CD4-positive, alpha-beta T cell treated with Interleukin-15 for 1 hour (primary cell): Measurements from ENCODE around the gene HCK.
A peak's percentile ranks its signal among the peaks of the same experiment; 100 is the strongest.
"Not testable (repeated sequence)": the region's sequence is repeated elsewhere in the genome, so short reads cannot be mapped to it uniquely, and the experiment has no call there.

ENCODE experiments used
- DNase-seq: peaks from one replicate; pipeline ENCODE4 v3.0.0-alpha.2; 2020

Gene HCK

DNA sequence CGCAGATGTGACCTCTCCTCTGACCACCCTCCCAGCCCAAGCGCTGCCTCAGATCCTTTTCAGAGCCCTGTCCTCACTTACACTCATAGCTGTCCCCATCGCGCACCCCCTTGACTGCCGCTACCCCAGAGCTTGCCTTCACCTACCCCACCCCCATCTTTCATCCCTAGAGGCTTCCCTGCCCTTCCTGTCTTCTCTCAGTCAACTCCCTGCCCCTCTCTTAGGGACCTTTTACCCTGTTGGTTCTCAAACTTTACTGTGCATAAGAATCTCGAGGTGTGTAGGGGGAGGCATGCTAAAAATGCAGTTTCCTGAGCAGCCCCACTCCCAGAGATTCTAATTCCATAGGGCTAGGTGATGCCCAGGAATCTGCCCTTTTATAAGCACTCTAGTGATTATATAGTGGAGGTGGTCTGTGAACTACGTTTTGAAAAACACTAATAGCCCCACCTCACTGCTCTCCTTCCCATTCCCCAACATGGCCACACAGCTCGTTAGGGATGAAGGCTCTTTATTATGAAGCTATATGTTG, 58.2 kb downstream of the HCK start:
- no peak for DNase-seq

GRCh38 chr20:32110727-32111126, 58.7 kb downstream of the HCK start:
- DNase-seq = no peak

GRCh38 chr20:32111156-32111686, 59.2 kb downstream of the HCK start:
- no peak for DNase-seq

DNA sequence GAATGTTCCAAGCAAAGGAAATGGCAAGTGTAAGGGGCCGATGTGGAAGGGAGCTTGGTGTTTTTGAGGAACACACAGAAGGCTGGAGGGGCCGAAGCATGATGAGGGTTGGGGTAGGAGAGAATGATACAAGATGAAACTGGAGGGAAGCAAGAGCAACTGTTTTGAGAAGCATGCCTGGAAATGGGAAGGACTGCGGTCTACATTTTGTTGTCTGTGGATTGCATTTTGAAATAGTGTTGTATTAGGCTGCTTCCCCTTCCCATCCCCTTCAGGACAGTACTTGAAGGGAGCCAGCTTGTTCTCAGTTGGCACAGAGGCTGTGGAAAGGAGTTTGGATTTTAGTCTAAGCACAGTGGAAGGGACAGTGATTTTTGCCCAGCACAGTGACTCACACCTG, 59.7 kb downstream of the HCK start:
- no peak for DNase-seq

DNA sequence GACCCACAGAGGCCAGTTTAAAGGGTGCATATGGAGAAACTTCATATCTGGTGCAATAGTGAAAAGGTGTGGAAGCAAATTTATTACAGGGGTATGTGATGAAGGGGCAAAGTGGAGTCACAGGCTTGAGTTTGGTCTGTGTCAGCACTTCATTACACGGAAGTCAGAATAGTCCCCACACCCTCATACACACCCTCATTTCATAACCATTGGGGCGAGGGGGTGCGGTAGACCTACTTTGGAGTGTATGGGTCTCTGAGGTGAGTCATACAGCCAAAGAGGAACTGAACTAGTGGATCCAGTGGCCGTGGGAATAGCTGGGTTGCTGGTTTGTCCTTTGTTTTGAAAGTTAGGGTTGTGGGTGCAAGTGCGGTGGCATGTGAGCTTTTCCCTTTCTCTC, 60.8 kb downstream of the HCK start:
- peak; percentile 81 for DNase-seq

GRCh38 chr20:32113591-32114260, 61.7 kb downstream of the HCK start:
- DNase-seq = no peak

GRCh38 chr20:32114305-32114960, 62.4 kb downstream of the HCK start:
- no peak for DNase-seq

- DNase-seq = no peak
Measured at GRCh38 chr20:32115211-32115767, 63.2 kb downstream of the HCK start.

- no peak for DNase-seq
Measured at GRCh38 chr20:32116079-32116521, 64.1 kb downstream of the HCK start.

- DNase-seq = not testable (repeated sequence)
Measured at GRCh38 chr20:32116796-32117195, 64.8 kb downstream of the HCK start.

DNA sequence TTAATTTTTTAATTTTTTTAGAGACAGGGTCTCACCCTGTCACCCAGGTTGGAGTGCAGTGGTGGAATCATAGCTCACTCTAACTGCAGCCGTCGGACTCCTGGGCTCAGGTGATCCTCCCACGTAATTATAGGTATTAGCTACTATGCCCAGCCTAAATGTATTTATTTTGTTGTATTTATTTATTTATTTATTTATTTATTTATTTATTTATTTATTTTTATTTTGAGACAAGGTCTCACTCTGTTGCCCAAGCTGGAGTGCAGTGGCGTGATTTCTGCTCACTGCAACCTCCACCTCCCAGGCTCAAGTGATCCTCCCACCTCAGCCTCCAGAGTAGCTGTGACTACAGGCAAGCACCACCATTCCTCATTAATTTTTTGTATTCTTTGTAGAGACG, 66.4 kb downstream of the HCK start:
- DNase-seq = not testable (repeated sequence)

DNA sequence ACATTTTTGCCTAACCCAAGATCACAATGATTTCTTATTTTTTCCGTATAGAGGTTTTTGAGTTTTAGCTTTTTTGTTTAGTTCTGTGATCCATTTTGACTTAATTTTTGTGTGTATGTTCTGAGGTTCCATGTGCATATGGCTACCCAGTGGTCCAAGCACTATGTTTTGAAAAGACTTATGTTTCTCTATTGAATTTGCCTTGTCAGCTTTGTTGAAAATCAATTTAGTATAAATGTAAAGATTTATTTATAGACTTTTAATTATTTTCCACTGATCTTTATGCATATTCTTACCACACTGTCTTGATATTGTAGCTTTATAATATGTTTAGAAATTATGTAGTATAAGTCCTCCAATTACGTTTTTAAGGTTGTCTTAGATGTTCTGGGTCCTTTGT, 67.7 kb downstream of the HCK start:
- no peak for DNase-seq

DNA sequence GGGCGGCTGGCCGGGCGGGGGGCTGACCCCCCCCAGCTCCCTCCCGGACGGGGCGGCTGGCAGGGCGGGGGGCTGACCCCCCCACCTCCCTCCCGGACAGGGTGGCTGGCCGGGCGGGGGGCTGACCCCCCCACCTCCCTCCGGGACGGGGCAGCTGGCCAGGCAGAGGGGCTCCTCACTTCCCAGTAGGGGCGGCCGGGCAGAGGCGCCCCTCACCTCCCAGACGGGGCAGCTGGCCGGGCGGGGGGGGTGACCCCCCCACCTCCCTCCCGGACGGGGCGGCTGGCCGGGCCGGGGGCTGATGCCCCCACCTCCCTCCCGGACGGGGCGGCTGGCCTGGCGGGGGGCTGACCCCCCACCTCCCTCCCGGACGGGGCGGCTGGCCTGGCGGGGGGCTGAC, 69.9 kb downstream of the HCK start:
- not testable (repeated sequence) for DNase-seq

- no peak for DNase-seq
Measured at GRCh38 chr20:32123088-32123487, 71.0 kb downstream of the HCK start.

- DNase-seq = no peak
Measured at GRCh38 chr20:32124916-32125454, 72.9 kb downstream of the HCK start.

- DNase-seq = no peak
Measured at GRCh38 chr20:32125506-32125905, 73.5 kb downstream of the HCK start.

- DNase-seq = no peak
Measured at GRCh38 chr20:32126919-32127318, 74.9 kb downstream of the HCK start.

DNA sequence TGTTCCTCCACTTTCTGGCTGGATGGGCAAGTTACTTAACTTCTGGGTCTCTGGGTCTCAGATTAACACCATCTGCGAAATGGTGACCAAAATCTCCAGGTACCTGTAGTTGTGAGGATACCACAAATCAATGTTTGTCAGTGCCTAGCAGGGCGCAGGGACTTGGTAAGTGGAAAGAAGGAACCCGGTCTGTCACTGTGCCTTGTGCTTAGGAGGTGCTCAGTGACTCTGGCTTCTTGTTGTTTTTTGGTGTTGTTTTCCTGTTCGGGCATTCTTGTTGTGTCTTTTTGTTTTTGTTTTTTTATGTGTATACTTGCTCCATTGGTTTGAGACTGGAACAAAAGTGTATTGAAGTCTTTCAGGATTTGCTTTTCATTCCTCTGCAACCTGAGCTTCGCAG, 75.3 kb downstream of the HCK start:
- DNase-seq = no peak

DNA sequence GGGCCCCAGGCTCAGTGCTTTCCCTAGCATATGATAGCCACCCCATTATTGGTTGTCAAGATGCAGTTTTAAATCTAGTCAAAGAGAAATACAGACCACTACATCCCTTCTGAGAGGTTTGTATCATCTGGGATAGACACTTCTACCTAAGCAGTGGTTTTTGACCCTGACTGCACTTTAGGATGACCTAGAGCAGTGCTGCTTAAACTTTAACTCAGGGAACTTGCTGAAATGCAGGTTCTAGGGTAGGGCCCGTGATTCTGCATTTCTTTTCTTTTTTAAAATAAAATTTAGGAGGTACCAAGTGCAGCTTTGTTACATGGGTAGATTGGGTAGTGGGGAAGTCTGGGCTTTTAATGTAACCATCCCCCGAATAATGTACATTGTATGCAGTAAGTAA, 76.1 kb downstream of the HCK start:
- no peak for DNase-seq

DNA sequence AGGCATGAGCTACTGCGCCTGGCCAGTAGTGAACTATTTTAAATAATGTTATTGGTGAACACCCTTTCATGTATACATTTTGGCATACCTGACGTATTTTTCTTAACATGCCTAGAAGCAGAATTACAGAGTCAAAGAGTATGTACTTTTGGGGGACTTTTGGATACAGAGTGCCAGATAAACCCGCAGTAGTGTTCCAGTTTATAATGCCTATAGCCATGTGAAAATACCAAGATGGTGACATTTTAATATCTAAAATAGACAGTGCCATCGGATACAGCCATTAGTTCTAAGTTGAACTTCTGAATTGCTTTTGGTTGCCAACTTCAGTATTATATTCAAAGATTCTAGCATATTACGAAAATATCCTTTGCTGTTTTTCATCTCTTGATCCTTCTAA, 77.8 kb downstream of the HCK start:
- no peak for DNase-seq

DNA sequence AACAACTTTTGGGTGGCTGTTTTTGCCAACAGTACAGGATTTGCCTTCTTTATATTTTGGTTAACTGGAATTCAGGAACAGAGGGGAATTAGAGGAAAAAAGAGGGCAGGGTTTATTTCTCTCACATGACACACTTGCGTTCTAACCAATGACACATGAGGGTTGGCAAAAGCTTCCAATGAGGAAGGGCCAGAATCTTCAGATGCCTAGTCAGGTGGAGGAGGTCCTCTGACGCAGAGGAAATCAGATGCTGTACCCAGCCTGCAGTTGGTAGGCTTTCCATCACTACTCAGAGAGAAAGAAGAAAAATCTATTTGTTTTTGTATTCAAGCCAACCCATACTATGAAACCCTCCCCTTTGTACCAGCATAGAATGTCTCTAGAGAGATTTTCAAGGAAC, 78.3 kb downstream of the HCK start:
- DNase-seq = no peak

- no peak for DNase-seq
Measured at GRCh38 chr20:32130965-32131364, 78.9 kb downstream of the HCK start.

- no peak for DNase-seq
Measured at GRCh38 chr20:32132911-32133549, 81.0 kb downstream of the HCK start.
